GM18508 (cell line): ENCODE measurements around the gene RASSF5.
"Not testable (repeated sequence)": the region's sequence is repeated elsewhere in the genome, so short reads cannot be mapped to it uniquely, and the experiment has no call there.

Source experiments
- ATAC-seq: cut with Tn5 transposase; IDR thresholded peaks from one replicate; pipeline ENCODE4 v1.9.1; 2021; ENCODE audit warnings: moderate number of reproducible peaks; ENCODE audit not compliant: insufficient read depth, unreplicated experiment

RASSF5 gene

GRCh38 chr1:206581114-206581497, 73.8 kb downstream of the RASSF5 start:
- not testable (repeated sequence) for ATAC-seq

GRCh38 chr1:206581571-206581981, 74.2 kb downstream of the RASSF5 start:
- ATAC-seq: no peak

GRCh38 chr1:206582537-206582936, 75.2 kb downstream of the RASSF5 start:
- ATAC-seq: no peak

- no peak for ATAC-seq
Observed at GRCh38 chr1:206582971-206583706, 75.8 kb downstream of the RASSF5 start.

- no peak for ATAC-seq
Observed at GRCh38 chr1:206583707-206584648, 76.6 kb downstream of the RASSF5 start.

GRCh38 chr1:206584683-206585082, 77.4 kb downstream of the RASSF5 start:
- no peak for ATAC-seq

- ATAC-seq: no peak
Observed at GRCh38 chr1:206586501-206587445, 79.4 kb downstream of the RASSF5 start.

GRCh38 chr1:206587904-206588303, 80.6 kb downstream of the RASSF5 start:
- ATAC-seq: no peak

- no peak for ATAC-seq
Observed at GRCh38 chr1:206588492-206588891, 81.2 kb downstream of the RASSF5 start.

GRCh38 chr1:206589206-206589605, 81.9 kb downstream of the RASSF5 start:
- no peak for ATAC-seq

GRCh38 chr1:206590025-206590758, 82.9 kb downstream of the RASSF5 start:
- no peak for ATAC-seq

- ATAC-seq: no peak
Observed at GRCh38 chr1:206591226-206591625, 83.9 kb downstream of the RASSF5 start.

- ATAC-seq: no peak
Observed at GRCh38 chr1:206591696-206592095, 84.4 kb downstream of the RASSF5 start.

- ATAC-seq: no peak
Observed at GRCh38 chr1:206593351-206593925, 86.1 kb downstream of the RASSF5 start.

GRCh38 chr1:206595581-206596318, 88.4 kb downstream of the RASSF5 start:
- ATAC-seq: no peak

GRCh38 chr1:206596319-206596666, 89.0 kb downstream of the RASSF5 start:
- no peak for ATAC-seq

- no peak for ATAC-seq
Observed at GRCh38 chr1:206600527-206600926, 93.2 kb downstream of the RASSF5 start.

GRCh38 chr1:206604861-206605260, 97.5 kb downstream of the RASSF5 start:
- no peak for ATAC-seq

GRCh38 chr1:206606867-206607266, 99.5 kb downstream of the RASSF5 start:
- ATAC-seq: no peak
